Left ventricle myocardium inferior (tissue), 1 donor: ENCODE data around the gene APOA1. TPM values are rescaled to one million over a fixed set of nuclear protein-coding genes. Genes with fewer than 3 reads are reported as not detected.

Experiments
- DNase-seq: peaks from one replicate; pipeline ENCODE4 v3.0.0-alpha.2; 2020
- H3K27ac ChIP-seq: fragments of 200-600 bp; replicated peaks from 2 replicates; pipeline ENCODE4 v1.8.0; 2021
- H3K27me3 ChIP-seq: fragments of 200-600 bp; 2 replicates; pipeline ENCODE4 v1.8.0; 2021; ENCODE audit warnings: low read depth
- H3K36me3 ChIP-seq: fragments of 200-600 bp; 2 replicates; pipeline ENCODE4 v1.8.0; 2021
- H3K4me1 ChIP-seq: fragments of 200-600 bp; 2 replicates; pipeline ENCODE4 v1.8.0; 2021
- H3K4me3 ChIP-seq: fragments of 200-600 bp; 2 replicates; pipeline ENCODE4 v1.8.0; 2021; ENCODE audit warnings: mild to moderate bottlenecking, moderate library complexity
- H3K9me3 ChIP-seq: fragments of 200-600 bp; replicated peaks from 2 replicates; pipeline ENCODE4 v1.8.0; 2021
- CTCF ChIP-seq: fragments of 200-600 bp; IDR thresholded peaks from 2 replicates; pipeline ENCODE4 v1.8.0; 2021; ENCODE audit warnings: antibody characterized with exemption, mild to moderate bottlenecking, borderline replicate concordance
- intact Hi-C: fragments of 100-400 bp; cut with micrococcal nuclease; formaldehyde crosslinking; loops from one replicate; pipeline ENCODE4 v1.11.0; 2022
- total RNA-seq: library from RNA; stranded (reverse); fragmentation: NEBNext Ultra II Directional; extraction: Animal tissue kit (Norgen Biotek cat#: 25700); gene quantifications from one replicate; pipeline ENCODE4 v1.2.1, GENCODE V29; 2021
- donor health status: DM: no; HTN: yes; CAD: no; lungs with severe emphysema.

The APOA1 gene
- total RNA-seq, 1 donor from 2014 or later = 62.6 TPM

GRCh38 chr11:116844722-116845121 lies 7.3 kb upstream of the APOA1 start:
- Histone ChIP-seq H3K4me3 (no peak overlapping the region), H3K27me3 (no peaks in the 10 kb centered on the region), H3K4me1 (peaks cover 20% of the 10 kb centered on the region), H3K36me3 (peaks cover 64% of the 10 kb centered on the region), H3K27ac (no peak overlapping the region), H3K9me3 (no peaks in the 10 kb centered on the region)
- no peak for DNase-seq
- TF ChIP-seq CTCF = no peak
- intact Hi-C loops = no loop called here

- Histone ChIP-seq H3K27ac (no peak overlapping the region), H3K36me3 (peaks cover 54% of the 10 kb centered on the region), H3K4me1 (peaks cover 20% of the 10 kb centered on the region), H3K9me3 (no peaks in the 10 kb centered on the region), H3K27me3 (no peaks in the 10 kb centered on the region), H3K4me3 (no peak overlapping the region)
- no peak for TF ChIP-seq CTCF
- intact Hi-C loops = no loop called here
- DNase-seq = no peak
Observed at GRCh38 chr11:116843661-116844060, 6.2 kb upstream of the APOA1 start.

GRCh38 chr11:116842909-116843308 lies 5.5 kb upstream of the APOA1 start:
- TF ChIP-seq CTCF = no peak
- no peaks in the 10 kb centered on the region for H3K27me3 ChIP-seq
- no peaks in the 10 kb centered on the region for H3K9me3 ChIP-seq
- no peak for DNase-seq
- peaks cover 25% of the 10 kb centered on the region for H3K4me1 ChIP-seq
- H3K27ac ChIP-seq = no peak overlapping the region
- peaks cover 47% of the 10 kb centered on the region for H3K36me3 ChIP-seq
- no peak overlapping the region for H3K4me3 ChIP-seq
- intact Hi-C loops = no loop called here

GRCh38 chr11:116842117-116842516 lies 4.7 kb upstream of the APOA1 start:
- intact Hi-C loops = no loop called here
- DNase-seq = no peak
- no peak for TF ChIP-seq CTCF

GRCh38 chr11:116840746-116841296 lies 3.4 kb upstream of the APOA1 start:
- no peak for TF ChIP-seq CTCF
- Histone ChIP-seq H3K27me3 (no peaks in the 10 kb centered on the region), H3K4me1 (peaks cover 42% of the 10 kb centered on the region), H3K36me3 (peaks cover 27% of the 10 kb centered on the region), H3K27ac (no peak overlapping the region), H3K9me3 (no peaks in the 10 kb centered on the region), H3K4me3 (no peak overlapping the region)
- intact Hi-C loops = no loop called here
- DNase-seq = no peak

More at GRCh38 chr11:116842117-116842516, 4.7 kb upstream of the APOA1 start:
- peaks cover 40% of the 10 kb centered on the region for H3K36me3 ChIP-seq
- no peak overlapping the region for H3K4me3 ChIP-seq
- no peaks in the 10 kb centered on the region for H3K9me3 ChIP-seq
- H3K27me3 ChIP-seq = no peaks in the 10 kb centered on the region
- H3K27ac ChIP-seq = no peak overlapping the region
- H3K4me1 ChIP-seq = peaks cover 33% of the 10 kb centered on the region
